Stimulated activated CD8-positive, alpha-beta memory T cell treated with anti-CD3 and anti-CD28 coated beads, Interleukin-15, amount 100 ng/mL, for 4 hours (primary cell): ENCODE data around the gene PARD3.
"Not testable (repeated sequence)": the region's sequence is repeated elsewhere in the genome, so short reads cannot be mapped to it uniquely, and the experiment has no call there.

Experiments
- DNase-seq, 2 donors: peaks; one replicate each; pipeline ENCODE4 v3.0.0-alpha.2; 2020; ENCODE audit warnings: low read depth in 2 of 2

PARD3 gene

GRCh38 chr10:34648919-34649318, 166.2 kb downstream of the PARD3 start:
- no peak for DNase-seq

DNA sequence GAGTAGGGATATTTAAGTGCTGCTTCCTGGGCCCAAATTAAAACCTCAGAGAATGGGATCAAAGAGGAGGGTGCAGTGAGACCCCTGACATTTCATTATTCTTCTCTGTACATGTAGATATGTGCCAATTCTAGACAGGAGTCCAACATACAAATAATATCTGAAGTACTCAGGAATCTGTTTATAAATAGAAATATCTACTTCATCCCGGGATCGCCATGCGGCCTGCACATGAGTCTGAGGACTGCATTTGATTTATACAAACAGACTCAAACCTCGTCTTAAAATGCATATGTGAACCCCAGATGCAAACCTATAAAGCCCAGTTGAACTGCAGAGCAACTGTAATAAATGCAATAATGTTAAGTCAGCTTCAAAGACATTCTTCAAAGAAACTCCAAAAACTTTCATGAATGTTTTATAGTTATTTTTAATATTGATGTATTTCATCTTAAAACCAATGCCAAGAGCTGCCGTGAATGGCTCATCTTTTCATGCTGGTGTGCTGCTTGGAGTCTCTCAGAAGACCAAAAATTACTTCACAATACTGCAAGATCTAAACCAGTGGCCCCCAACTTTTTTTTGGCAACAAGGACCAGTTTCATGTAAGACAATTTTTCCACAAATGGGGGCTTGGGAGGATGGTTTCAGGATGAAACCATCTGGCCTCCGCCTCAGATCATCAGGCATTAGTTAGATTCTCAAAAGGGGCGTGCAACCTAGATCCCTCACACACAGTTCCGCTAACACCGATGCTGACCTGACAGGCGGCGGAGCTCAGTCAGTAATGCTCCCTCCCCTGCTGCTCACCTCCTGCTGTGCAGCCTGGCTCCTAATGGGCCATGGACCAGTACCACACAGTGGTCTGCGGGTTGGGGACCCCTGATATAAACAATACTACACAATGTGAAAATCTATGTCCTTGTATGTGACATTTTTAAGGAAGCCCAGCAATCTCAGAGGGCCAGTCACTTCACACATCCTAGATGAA, 166.9 kb downstream of the PARD3 start:
- DNase-seq, result no peak

GRCh38 chr10:34647160-34647559, 167.9 kb downstream of the PARD3 start:
- no peak for DNase-seq

DNA sequence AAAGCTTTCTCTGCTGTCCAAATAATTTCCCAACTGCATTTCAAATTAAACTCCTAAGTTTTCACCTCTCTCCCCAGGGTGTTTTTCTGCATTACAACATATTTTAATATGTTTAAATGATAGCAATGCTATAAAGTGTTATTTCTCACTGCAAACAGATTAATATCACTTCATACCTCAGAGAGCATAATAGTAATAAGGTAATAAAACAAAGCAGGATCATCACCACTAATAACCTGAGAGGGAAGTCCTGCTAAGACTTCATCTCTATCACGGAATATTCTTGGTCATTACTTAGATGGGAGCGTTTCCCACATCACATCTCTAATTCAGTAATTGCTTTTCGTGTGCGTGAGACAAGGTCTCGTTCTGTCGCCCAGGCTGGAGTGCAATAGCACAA, 168.8 kb downstream of the PARD3 start:
- DNase-seq, result no peak

- not testable (repeated sequence) for DNase-seq
Observed at GRCh38 chr10:34644815-34645214, 170.3 kb downstream of the PARD3 start.

GRCh38 chr10:34644224-34644623, 170.9 kb downstream of the PARD3 start:
- DNase-seq, result no peak

DNA sequence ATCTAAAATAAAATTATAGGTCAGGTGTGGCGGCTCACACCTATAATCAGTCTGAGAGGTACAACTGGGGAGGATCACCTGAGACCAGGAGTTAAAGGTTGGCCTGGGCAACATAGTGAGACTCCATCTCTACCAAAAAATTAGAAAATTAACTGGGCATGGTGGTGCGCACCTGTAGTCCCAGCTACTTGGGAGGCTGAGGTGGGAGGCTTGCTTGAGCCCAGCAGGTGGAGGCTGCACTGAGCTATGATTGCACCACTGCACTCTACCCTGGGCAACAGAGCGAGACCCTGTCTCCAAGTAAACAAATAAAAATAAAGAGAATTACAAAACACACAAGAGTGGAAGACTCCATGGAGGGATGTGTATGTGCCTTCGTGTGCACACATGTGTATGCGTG, 171.5 kb downstream of the PARD3 start:
- no peak for DNase-seq

GRCh38 chr10:34641913-34642558, 173.1 kb downstream of the PARD3 start:
- DNase-seq, result no peak

GRCh38 chr10:34641147-34641912, 173.8 kb downstream of the PARD3 start:
- DNase-seq, result no peak

- DNase-seq, result peak in 1 of 2 donors; percentile 8
Observed at GRCh38 chr10:34638406-34639054, 176.6 kb downstream of the PARD3 start.

DNA sequence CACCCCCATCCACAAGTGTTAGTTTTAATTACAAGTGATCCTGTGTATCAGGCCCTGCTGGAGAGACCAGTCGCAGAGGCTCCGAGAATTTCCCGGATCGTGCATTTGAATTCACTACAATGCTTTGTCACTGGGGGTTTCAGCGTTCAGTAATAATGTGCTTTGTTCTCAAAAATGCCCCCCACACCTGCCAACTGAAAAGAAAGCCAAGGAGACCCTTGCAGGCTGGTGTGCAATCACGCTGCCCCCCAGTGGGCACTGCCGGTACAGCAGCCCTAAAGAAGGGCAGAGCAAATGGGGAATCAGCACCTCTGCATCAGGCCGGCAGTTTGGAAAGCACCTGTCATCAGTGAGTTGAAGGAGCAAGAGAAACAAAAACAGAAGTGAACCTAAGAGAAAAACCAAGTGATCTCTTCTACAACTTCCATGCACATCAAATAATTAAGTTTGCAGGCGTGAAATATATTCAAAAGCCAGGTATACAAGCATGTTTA, 177.6 kb downstream of the PARD3 start:
- DNase-seq, result peak; percentile 9 to 10

DNA sequence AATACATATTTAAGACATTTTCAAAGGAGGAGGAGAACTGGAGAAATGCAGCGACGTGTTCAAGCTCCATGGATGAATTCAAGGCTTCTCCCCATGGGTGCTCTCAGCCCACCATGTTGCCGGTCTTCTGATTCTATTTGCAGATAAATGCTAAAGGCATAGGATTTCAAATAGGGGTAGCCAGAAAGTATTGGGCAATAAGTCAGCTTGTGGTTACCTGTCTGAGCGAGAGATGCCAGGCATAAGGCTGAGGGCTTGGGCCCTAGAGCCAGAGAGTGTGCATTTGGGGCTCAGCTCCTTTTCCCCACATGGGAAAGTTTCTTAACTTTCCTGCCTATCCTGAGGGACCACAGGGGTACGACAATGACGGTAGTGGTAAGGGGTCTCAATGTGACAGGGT, 180.0 kb downstream of the PARD3 start:
- no peak for DNase-seq

- no peak for DNase-seq
Observed at GRCh38 chr10:34633374-34633773, 181.7 kb downstream of the PARD3 start.

GRCh38 chr10:34629084-34629483, 186.0 kb downstream of the PARD3 start:
- DNase-seq, result no peak

DNA sequence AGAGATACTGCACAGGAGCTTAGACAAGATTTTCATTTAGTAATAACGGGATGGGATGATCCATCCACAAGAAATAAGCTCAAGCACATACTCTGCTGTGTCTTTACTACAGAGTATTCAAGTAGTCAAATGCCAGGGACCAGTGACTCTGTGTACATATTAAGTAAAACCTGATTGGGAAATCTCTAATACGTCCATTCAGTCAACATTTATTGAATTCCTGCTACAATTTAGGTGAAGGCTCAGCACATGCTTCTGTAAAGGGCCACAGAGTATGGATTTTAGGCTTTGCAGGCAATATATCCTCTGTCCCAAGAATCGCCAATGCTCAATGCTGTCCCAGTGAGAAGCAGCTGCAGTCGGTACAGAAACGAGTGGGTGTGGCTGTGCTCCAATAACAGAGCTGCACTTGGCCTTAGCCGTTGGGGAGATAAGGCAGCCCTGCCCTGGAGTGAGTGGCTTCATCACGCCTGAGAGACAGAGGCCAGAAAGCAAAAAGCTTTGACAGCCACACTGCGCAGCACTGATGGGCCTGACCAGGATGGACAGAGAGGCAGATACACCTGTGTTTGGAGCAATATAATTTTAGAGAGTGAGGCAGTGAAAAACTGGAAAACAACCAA, 186.8 kb downstream of the PARD3 start:
- no peak for DNase-seq

DNA sequence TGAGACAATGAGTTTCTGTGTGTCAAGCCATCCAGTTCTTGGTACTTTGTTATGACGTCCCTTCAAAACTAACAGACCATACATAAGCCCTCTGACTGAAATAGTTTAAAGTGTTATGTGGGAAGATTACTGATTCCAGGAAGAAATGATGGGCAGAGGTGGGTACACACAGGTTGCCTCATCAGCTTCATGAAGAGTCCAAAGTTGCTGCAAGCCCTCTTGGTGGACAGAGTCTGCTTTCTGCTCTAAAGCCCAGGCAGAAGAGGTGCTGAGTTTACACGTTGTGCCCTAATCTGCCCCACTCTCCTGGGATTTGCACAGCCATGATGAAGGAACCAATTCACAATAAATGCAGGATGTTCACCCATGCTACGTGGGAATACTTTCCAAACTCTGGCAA, 187.4 kb downstream of the PARD3 start:
- DNase-seq, result no peak

GRCh38 chr10:34627331-34627730, 187.8 kb downstream of the PARD3 start:
- no peak for DNase-seq

DNA sequence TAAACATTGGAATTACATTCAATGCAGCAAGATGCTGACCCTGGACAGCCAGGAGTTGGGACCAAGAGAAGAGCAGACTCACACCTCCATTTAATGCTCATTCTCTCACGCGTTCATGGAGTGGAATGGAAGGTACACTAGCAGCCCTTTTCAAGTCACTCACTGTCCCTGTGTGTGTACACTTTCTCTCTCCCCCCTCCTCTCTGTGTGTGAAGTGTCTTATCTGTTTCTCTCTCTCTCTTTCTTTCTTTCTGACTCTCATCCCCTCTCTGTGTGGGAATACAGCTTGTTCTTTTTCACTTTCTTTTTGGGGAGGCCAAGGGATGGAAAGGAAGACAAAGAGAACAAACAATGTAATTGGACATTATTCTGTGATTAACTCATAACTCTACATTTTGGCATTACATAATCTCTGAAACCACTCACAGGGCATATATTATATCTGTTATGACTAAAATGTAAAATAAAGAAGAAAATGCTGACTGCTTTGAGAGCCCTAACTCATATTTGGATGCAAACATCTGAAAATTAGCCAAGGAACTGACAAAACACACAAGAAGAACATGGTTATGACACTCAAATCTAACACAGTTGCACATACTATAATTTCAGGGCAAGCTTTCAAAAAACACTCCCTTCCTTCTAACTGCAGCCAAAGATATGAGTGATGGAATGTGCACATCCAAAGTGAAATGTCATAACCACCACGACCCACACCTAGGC, 188.8 kb downstream of the PARD3 start:
- no peak for DNase-seq

- DNase-seq, result no peak
Observed at GRCh38 chr10:34624323-34625153, 190.6 kb downstream of the PARD3 start.

GRCh38 chr10:34622945-34623344, 192.2 kb downstream of the PARD3 start:
- no peak for DNase-seq
